ENCODE results near the gene CDC42EP4.
"Not testable (repeated sequence)": the region's sequence is repeated elsewhere in the genome, so short reads cannot be mapped to it uniquely, and the experiment has no call there.

CDC42EP4 gene

GRCh38 chr17:73318836-73319235 is 7.0 kb upstream of the CDC42EP4 start:
- no peak for DNase-seq

GRCh38 chr17:73318427-73318813 is 6.6 kb upstream of the CDC42EP4 start:
- no peak for DNase-seq

GRCh38 chr17:73317513-73318426 is 6.0 kb upstream of the CDC42EP4 start:
- DNase-seq = no peak

- no peak for DNase-seq
These were observed 5.2 kb upstream of the CDC42EP4 start for GRCh38 chr17:73316919-73317505.

DNA sequence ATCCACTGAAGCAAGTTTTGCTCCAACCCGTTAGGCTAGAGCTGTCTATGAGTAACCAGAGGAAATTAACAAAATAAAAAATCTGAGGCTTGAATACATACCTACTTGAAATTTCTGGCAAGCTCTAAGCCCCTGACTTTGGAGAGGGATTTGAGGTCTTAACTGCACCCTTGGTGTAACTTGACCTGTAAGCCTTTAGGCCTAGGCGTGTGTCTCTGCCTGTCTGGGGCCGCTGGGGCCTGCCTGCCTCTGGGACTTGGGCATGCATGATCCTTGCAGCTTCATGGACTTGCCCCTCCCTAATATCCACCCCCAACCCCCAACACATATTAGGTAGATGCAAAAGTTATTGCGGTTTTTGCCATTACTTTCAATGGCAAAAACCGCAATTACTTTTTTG is 3.7 kb upstream of the CDC42EP4 start:
- no peak for DNase-seq

GRCh38 chr17:73313526-73314127 is 1.8 kb upstream of the CDC42EP4 start:
- no peak for DNase-seq

- DNase-seq = not testable (repeated sequence)
These were observed 1.1 kb upstream of the CDC42EP4 start for GRCh38 chr17:73312887-73313286.

- DNase-seq = no peak
These were observed 397 bp downstream of the CDC42EP4 start for GRCh38 chr17:73311428-73311780.

GRCh38 chr17:73309727-73310596 is 1.8 kb downstream of the CDC42EP4 start:
- DNase-seq = no peak

DNA sequence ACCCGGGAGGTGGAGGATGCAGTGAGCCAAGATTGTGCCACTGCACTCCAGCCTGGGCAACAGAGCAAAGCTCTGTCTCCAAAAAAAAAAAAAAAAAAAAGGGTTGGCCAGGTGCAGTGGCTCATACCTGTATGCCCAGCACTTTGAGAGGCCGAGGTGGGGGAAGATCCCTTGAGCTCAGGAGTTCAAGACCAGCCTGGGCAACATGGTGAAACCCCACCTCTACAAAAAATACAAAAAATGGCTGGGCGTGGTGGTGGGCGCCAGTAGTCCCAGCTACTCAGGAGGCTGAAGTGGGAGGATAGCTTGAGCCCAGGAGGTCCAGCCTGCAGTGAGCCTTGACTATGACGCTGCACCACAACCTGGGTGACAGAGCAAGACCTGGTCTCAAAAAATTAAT is 2.8 kb downstream of the CDC42EP4 start:
- DNase-seq = not testable (repeated sequence)

- DNase-seq = no peak
These were observed 3.6 kb downstream of the CDC42EP4 start for GRCh38 chr17:73308017-73308823.

DNA sequence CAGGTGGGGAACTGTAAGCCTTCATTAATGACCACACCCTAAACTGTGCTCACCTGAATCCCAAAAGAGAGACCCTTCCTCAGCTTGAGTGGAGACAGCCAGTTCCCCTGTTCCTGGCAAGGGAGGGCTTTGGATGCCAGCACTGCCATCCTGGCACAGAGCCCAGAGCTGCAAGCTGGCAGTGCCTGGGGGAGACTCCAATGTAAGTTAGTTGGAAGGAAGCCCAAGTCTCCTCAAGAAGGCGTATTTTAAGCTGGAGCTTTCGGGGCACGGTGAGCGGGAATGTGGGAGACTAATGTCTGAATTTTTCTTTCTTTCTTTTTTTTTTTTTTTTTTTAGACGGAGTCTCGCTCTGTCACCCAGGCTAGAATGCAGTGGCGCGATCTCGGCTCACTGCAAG is 4.7 kb downstream of the CDC42EP4 start:
- no peak for DNase-seq

GRCh38 chr17:73305845-73306836 is 5.7 kb downstream of the CDC42EP4 start:
- no peak for DNase-seq

- no peak for DNase-seq
These were observed 6.6 kb downstream of the CDC42EP4 start for GRCh38 chr17:73304971-73305812.

- DNase-seq = no peak
These were observed 7.4 kb downstream of the CDC42EP4 start for GRCh38 chr17:73304438-73304837.

GRCh38 chr17:73302189-73302588 is 9.6 kb downstream of the CDC42EP4 start:
- no peak for DNase-seq

DNA sequence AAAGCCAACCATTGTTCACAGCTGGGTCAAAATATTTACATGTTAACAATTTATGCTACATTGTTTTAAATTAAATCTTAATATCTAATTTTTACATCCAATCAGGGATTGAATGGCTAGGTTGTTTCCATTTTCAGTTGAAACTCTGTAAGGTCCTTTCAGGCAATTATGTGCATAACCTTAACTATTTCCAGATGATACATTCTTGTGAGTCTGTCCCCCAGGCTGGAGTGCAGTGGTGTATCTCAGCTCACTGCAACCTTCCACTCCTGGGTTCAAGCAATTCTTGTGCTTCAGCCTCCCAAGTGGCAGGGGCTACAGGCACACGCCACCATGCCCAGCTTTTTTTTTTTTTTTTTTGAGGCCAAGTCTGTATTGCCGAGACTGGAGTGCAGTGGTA is 10.4 kb downstream of the CDC42EP4 start:
- no peak for DNase-seq

DNA sequence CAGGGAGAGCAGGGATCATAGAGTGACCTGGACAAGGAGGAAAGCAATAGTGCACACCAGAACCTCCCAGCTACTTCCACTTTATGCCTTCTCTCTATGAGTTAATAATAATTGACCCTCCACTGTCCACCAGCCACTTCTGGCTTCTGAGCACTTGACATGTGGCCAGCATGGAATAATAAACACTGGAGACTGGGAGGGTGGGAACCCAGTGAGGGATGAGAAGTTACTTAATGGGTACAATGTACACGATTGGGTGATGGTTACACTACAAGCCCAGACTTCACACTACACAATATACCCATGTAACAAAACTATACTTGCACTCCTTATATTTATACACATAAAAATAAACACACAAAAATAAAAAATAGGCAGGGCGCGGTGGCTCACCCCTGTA is 11.4 kb downstream of the CDC42EP4 start:
- no peak for DNase-seq

- DNase-seq = no peak
These were observed 13.6 kb downstream of the CDC42EP4 start for GRCh38 chr17:73297934-73298861.
